ENCODE measurements around the gene RNF149.
"Not testable (repeated sequence)": the region's sequence is repeated elsewhere in the genome, so short reads cannot be mapped to it uniquely, and the experiment has no call there.

Gene RNF149

GRCh38 chr2:101330253-101330933, 21.9 kb upstream of the RNF149 start:
- DNase-seq (peak; percentile 60), ATAC-seq (peak; percentile 47)

GRCh38 chr2:101329026-101329425, 20.5 kb upstream of the RNF149 start:
- no peak for ATAC-seq
- no peak for DNase-seq

DNA sequence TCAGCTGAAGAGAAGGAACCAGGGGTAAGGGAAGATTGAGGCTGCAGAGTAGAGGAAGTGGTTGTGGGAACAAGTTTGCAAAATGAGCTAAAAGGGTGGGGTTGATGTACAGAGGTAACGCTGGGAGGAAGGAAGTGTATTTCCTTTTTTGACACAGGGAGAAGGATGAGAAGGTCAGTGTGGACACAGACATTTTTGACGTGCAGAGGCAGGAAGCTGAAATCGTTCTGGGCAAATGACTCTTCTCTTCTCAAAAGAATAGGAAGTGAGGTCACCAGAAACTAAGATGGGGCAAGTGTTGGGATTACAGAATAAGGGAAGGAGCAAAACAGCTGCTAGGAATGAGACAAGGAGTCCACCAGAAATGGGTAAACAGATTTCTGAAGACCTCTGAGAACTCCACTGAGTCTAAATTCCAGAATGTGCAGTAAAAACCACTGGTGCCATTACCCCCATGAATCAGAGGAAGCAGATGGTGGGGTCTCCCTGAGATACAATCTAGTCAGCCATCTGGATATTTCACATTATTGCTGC, 20.0 kb upstream of the RNF149 start:
- ATAC-seq (peak; percentile 79), DNase-seq (no peak)

- no peak for DNase-seq
- no peak for ATAC-seq
These were observed 19.4 kb upstream of the RNF149 start for GRCh38 chr2:101327863-101328394.

DNA sequence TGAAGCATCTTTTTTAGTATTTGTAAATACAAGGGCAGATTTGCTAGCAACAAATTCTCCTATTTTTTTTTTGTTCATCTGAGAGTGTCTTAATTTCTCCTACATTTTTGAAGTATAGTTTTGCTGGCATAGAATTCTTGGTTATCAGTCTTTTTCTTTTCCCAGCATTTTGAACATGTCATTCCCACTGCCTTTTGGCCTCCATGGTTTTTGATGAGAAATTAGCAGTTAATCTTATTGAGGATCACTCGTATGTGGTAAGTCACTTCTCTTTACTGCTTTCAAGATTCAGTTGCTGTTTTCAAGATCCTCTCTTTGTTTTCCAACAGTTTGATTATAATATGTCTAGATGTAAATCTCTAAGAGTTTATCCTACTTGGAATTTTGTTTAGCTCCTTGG, 16.9 kb upstream of the RNF149 start:
- ATAC-seq (no peak), DNase-seq (no peak)

- DNase-seq, ATAC-seq: not testable (repeated sequence)
These were observed 8.1 kb upstream of the RNF149 start for GRCh38 chr2:101316568-101316967.

DNA sequence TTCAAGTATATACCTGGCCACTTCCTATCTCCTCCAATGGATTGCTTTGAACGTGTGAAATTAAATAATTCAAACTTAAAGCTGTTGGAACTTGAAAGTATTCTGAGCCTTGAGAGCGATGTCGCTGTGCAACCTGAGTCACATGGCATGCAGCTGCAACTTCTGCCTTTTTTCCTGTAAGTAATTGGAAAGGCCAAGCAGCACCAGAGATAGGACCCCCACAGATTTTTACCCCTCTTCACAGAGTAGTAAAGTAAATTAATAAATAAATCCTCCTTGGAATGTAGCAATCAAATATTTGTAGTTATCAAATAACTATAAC, 3.2 kb upstream of the RNF149 start:
- ATAC-seq: no peak
- no peak for DNase-seq

- DNase-seq: no peak
- no peak for ATAC-seq
These were observed 2.6 kb upstream of the RNF149 start for GRCh38 chr2:101310834-101311695.

- no peak for ATAC-seq
- DNase-seq: no peak
These were observed 1.8 kb upstream of the RNF149 start for GRCh38 chr2:101310090-101310833.

DNA sequence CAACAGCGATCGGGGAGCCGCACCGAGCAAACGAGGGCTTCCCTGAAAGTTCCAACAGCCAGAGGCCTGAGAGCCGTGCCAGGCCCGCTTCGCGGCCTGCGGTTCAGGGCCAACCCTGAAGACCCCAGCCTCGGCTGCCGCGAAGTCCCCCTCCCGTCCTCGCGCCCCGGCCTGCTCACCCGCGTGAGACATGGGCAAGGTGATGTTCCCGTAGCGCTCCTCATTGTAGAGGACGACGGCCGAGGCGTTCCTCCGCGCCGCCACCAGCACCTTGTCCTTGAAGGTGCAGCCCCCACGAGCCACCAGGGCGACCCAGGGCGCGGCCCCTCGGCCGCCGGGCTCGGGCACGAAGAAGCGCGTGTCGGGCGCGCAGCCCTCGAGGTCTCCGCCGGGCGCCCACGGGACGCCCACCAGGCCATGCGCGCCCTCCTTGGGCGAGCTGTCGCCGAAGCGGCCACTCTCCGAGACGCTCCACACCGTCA, 510 bp downstream of the RNF149 start:
- ATAC-seq: no peak
- DNase-seq: peak; percentile 47

DNA sequence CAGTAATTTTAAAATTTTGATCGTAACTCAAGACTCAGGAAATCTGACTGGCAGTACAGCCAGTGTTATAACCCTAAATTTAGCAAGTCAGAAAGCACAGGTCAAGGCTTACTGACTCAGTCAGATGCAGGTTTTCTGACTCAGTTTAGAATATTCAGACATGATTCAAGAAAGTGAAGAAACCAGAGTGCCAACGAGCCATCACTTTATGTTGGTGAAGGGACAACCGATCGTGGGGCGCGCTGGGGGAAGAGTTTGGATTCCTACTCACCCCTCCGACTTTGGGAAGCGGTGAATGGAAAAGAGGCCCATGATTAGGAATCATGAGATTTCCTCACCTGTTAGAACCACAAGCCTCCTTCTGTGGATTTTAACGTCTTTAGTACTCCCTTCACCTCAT, 998 bp downstream of the RNF149 start:
- peak; percentile 10 for ATAC-seq
- peak; percentile 36 for DNase-seq

- ATAC-seq (no peak), DNase-seq (no peak)
These were observed 2.1 kb downstream of the RNF149 start for GRCh38 chr2:101306410-101306809.

DNA sequence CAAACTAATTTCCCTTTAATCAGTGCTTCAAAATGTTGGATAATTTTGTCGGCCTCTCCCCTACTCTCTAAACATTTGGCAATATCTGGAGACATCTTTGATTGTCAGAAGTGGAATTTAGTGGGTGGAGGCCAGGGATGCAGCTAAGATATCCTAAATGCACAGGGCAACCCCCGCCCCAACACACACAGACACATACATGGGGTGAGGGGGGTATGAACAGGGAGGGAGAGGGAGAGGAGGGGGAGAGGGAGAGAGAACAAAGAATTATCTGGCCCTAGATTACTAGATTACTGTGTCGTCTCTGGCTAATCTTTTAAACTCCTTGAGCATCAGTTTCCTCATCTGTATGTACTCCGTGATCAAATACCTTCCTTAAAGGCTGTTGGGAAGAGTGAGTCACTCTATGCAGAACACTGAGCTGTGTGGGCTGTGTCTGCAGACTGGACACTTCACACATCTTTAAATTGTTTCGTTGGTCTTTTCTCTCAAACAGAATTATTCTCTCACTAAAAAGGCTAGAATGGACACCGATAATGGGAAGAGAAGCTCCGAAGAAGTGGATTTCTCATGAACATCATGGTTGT, 2.9 kb downstream of the RNF149 start:
- ATAC-seq (peak; percentile 41), DNase-seq (no peak)

DNA sequence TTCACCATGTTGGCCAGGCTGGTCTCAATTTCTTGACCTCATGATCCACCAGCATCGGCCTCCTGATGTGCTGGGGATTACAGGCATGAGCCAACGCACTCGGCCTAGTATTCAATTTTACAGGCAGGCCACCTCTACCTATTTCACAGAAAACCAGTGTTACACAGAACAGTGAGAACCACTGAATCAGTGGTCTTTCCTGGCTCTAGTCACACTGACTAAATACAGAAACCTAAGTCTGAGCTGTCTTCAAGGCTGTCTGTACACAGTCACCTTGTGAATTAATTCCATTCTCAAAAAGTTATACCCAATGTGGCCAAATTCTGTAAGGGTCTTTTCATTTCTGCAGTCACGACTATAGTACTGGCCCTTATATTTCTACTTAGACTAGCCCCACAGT, 3.5 kb downstream of the RNF149 start:
- ATAC-seq (peak; percentile 24), DNase-seq (no peak)

GRCh38 chr2:101303688-101304087, 4.8 kb downstream of the RNF149 start:
- no peak for ATAC-seq
- no peak for DNase-seq

GRCh38 chr2:101302016-101302415, 6.5 kb downstream of the RNF149 start:
- DNase-seq: no peak
- ATAC-seq: no peak

GRCh38 chr2:101300836-101301235, 7.7 kb downstream of the RNF149 start:
- no peak for DNase-seq

DNA sequence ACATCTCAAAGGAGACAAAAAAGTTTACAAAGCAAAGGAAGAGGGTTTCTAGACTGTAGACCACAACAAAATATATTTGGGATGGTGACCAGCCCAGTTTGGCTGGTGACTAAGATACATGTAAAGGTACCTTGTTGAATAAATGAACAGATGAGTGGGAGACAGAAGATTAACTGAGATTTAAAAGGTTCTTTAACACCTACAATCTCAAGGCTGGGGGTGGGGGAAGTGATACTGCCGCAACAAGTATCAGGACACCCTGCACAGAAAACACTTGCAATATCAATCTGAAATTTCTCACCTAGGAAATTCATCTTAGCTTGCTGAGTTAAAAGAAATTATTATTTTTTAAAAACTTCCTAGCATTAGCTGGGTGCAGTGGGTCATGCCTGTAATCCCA, 8.3 kb downstream of the RNF149 start:
- ATAC-seq: no peak
- no peak for DNase-seq

More at GRCh38 chr2:101300836-101301235, 7.7 kb downstream of the RNF149 start:
- ATAC-seq: no peak

DNA sequence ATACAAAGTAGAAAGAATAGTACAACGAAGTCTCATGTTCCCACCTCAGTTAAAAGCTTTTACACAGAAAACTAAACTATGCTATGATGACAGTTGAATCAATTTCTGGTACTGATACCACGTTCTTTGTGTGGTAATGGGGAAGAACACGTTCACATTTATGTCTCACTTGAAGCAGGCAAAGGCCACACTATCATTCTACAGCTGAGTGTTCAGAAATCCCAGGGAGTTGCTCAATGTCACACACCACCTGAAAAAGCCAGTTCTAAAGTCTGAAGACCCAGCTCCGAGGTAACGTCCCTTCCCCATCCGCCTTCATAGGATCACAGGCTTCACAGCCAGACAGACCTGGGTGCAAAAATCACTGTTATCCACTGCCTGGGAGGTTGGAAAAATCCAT, 8.9 kb downstream of the RNF149 start:
- DNase-seq: no peak
- ATAC-seq: peak; percentile 36

GRCh38 chr2:101297383-101297782, 11.1 kb downstream of the RNF149 start:
- DNase-seq (no peak), ATAC-seq (no peak)

DNA sequence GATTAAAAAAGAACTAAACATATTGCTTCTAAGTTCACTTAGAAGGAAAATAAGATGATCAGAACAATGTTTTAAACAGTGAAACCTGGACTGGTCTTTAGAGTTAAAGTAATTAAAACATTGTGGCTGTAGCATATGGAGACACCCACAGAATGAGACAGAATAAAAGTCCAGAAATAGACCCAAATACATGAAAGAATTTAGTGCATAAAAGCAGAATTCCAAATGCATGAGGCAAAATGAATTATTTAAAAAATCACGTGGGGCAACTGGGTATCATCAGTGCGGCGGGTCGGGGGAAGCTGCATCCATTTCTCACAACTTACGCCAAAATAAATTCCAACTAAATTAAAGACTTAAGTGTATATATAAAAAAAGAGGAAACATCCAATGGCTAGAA, 12.1 kb downstream of the RNF149 start:
- DNase-seq: no peak
- ATAC-seq: no peak

DNA sequence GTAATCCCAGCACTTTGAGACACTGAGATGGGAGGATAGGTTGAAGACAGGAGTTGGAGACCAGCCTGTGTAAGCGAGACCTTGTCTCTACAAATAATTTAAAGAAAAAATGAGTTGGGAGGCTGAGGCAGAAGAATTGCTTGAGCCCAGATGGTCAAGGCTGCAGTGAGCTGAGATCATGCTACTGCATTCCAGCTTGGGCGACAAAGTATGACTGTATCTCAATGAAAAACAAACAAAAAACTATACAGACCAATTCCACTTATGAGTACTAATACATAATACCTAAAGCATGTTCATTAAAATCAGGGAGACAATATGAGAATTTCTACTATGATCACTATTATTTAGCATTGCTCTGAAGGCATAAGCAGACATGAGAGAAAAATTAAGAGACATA, 12.6 kb downstream of the RNF149 start:
- ATAC-seq: no peak
- no peak for DNase-seq
